GM19238 (cell line): ENCODE data around the gene LENG1.
A peak's percentile ranks its signal among the peaks of the same experiment; 100 is the strongest.

Source experiments
- DNase-seq: peaks from one replicate; pipeline ENCODE4 v3.0.0; 2011; ENCODE audit warnings: low spot score; ENCODE audit not compliant: insufficient read length

Gene LENG1

GRCh38 chr19:54165222-54165621, 5.7 kb upstream of the LENG1 start:
- no peak for DNase-seq

- no peak for DNase-seq
Observed at GRCh38 chr19:54164369-54165068, 5.0 kb upstream of the LENG1 start.

GRCh38 chr19:54162884-54163283, 3.4 kb upstream of the LENG1 start:
- no peak for DNase-seq

GRCh38 chr19:54162241-54162805, 2.8 kb upstream of the LENG1 start:
- peak; percentile 64 for DNase-seq

GRCh38 chr19:54160854-54161253, 1.3 kb upstream of the LENG1 start:
- DNase-seq: no peak

GRCh38 chr19:54160182-54160811, 776 bp upstream of the LENG1 start:
- DNase-seq: no peak

GRCh38 chr19:54158812-54159351, 639 bp downstream of the LENG1 start:
- peak; percentile 39 for DNase-seq

GRCh38 chr19:54156953-54157352, 2.6 kb downstream of the LENG1 start:
- DNase-seq: no peak

GRCh38 chr19:54156490-54156889, 3.0 kb downstream of the LENG1 start:
- no peak for DNase-seq

- no peak for DNase-seq
Observed at GRCh38 chr19:54155694-54156093, 3.8 kb downstream of the LENG1 start.

- no peak for DNase-seq
Observed at GRCh38 chr19:54154603-54155345, 4.7 kb downstream of the LENG1 start.

GRCh38 chr19:54153731-54154326, 5.7 kb downstream of the LENG1 start:
- DNase-seq: no peak

- no peak for DNase-seq
Observed at GRCh38 chr19:54152878-54153524, 6.5 kb downstream of the LENG1 start.

- no peak for DNase-seq
Observed at GRCh38 chr19:54152267-54152666, 7.3 kb downstream of the LENG1 start.

GRCh38 chr19:54151362-54152035, 8.0 kb downstream of the LENG1 start:
- DNase-seq: no peak

- DNase-seq: no peak
Observed at GRCh38 chr19:54149021-54149812, 10.3 kb downstream of the LENG1 start.

- no peak for DNase-seq
Observed at GRCh38 chr19:54148158-54148557, 11.4 kb downstream of the LENG1 start.

GRCh38 chr19:54147676-54148075, 11.8 kb downstream of the LENG1 start:
- DNase-seq: no peak

- DNase-seq: no peak
Observed at GRCh38 chr19:54145541-54146158, 13.9 kb downstream of the LENG1 start.
